Esophagus muscularis mucosa (tissue), 4 donors: ENCODE measurements around the gene DCHS2. TPM values are rescaled to one million over a fixed set of nuclear protein-coding genes. Genes with fewer than 3 reads are reported as not detected.

Experiments
- DNase-seq: peaks from one replicate; pipeline ENCODE4 v3.0.0-alpha.2; 2017; ENCODE audit errors: extremely low spot score
- H3K27ac ChIP-seq, 4 donors: fragments of 200-600 bp; sonication (generic); replicated peaks in 1 of 4; 1 replicate in 3 of 4; 2 replicates in 1 of 4; pipeline ENCODE4 v1.5.1; 2016 to 2019; ENCODE audit warnings: mild to moderate bottlenecking in 1 of 4
- H3K27me3 ChIP-seq, 4 donors: fragments of 200-600 bp; sonication (generic); one replicate each; pipeline versions ENCODE4 v1.5.1 to v1.6.0; 2016 to 2019
- H3K36me3 ChIP-seq, 4 donors: fragments of 200-600 bp; sonication (generic); one replicate each; pipeline ENCODE4 v1.5.1; 2016 to 2019
- H3K4me1 ChIP-seq, 4 donors: fragments of 200-600 bp; sonication (generic); one replicate each; pipeline ENCODE4 v1.5.1; 2016 to 2019
- H3K4me3 ChIP-seq, 4 donors: fragments of 200-600 bp; sonication (generic); 1 replicate in 2 of 4; 2 replicates in 2 of 4; pipeline ENCODE4 v1.5.1; 2016 to 2019; ENCODE audit warnings: mild to moderate bottlenecking in 4 of 4, moderate library complexity in 1 of 4
- H3K9me3 ChIP-seq, 4 donors: fragments of 200-600 bp; sonication (generic); 1 replicate in 3 of 4; 2 replicates in 1 of 4; pipeline ENCODE4 v1.5.1; 2016 to 2019
- EP300 ChIP-seq: sonication (generic); formaldehyde crosslinking; IDR thresholded peaks from one replicate; pipeline ENCODE4 v1.6.1; 2017; ENCODE audit warnings: antibody characterized with exemption
- POLR2A ChIP-seq: fragments of 450-650 bp; IDR thresholded peaks from one replicate; pipeline ENCODE4 v1.6.1; 2017; ENCODE audit warnings: antibody characterized with exemption, moderate library complexity, mild to moderate bottlenecking, low read depth
- POLR2AphosphoS5 ChIP-seq, 2 donors: sonication (generic); formaldehyde crosslinking; IDR thresholded peaks; one replicate each; pipeline ENCODE4 v1.6.1; 2017; ENCODE audit warnings: antibody characterized with exemption in 2 of 2
- WGBS: methylation state at CpG from one replicate; pipeline ENCODE4 v1.1.5; 2018; 5-methylcytosine and 5-hydroxymethylcytosine counted together
- intact Hi-C: fragments of 100-400 bp; cut with DNase I; formaldehyde crosslinking; loops from one replicate; pipeline ENCODE4 v1.15.1; 2023
- total RNA-seq, 4 donors: library from RNA; depleted of rRNA; stranded (reverse); fragments of >200 nt; gene quantifications; one replicate each; pipeline versions ENCODE4 v1.1.0 to v1.2.1, GENCODE V29; 2016
- TF ChIP-seq, protein P1 (sequence below), 3 experiments: fragments of 200-600 bp in 2 of 3; fragments of 450-650 bp in 1 of 3; sonication (generic) in 2 of 3; IDR thresholded peaks; one replicate each; pipeline ENCODE4 v1.5.1; 2017 to 2019; ENCODE audit warnings: antibody characterized with exemption in 3 of 3, mild to moderate bottlenecking in 2 of 3, moderate library complexity in 1 of 3

DCHS2 gene
- total RNA-seq, 4 donors from 2014 or later, result 2.7 to 5.8 (median 3.2) TPM

DNA sequence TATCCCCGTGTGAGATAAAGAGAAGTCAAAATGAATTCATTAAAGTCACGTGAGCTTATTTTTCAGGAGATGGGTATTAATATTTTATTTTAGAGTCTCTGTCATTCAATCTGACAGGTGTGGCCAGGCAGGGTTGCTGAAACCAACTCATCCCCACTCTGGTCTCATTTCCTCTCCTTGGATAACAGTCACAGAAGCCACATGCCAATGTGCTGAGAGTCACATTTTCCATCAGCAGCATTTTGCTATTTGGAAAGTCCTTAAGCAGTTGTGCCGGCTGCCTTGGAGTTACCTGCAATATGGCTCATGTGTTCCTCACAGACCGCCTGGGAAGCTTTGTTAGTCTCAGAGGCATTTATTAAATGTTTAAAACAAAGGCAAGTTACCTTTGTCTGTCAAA, 302.3 kb downstream of the DCHS2 start:
- 79% methylated on average over 4 of the region's 4 CpGs for WGBS
- H3K9me3 ChIP-seq, result no peaks in the 10 kb centered on the region
- intact Hi-C loops, result no loop called here
- H3K27me3 ChIP-seq, result no peaks in the 10 kb centered on the region
- DNase-seq, result no peak
- no peaks in the 10 kb centered on the region for H3K4me1 ChIP-seq
- no peak overlapping the region for H3K4me3 ChIP-seq
- H3K27ac ChIP-seq, result no peak overlapping the region
- no peaks in the 10 kb centered on the region for H3K36me3 ChIP-seq
- TF ChIP-seq EP300 (no peak), POLR2A (no peak), POLR2AphosphoS5 (IDR thresholded peaks at IDR 0.05) (no peak)
- TF ChIP-seq, protein P1, sequence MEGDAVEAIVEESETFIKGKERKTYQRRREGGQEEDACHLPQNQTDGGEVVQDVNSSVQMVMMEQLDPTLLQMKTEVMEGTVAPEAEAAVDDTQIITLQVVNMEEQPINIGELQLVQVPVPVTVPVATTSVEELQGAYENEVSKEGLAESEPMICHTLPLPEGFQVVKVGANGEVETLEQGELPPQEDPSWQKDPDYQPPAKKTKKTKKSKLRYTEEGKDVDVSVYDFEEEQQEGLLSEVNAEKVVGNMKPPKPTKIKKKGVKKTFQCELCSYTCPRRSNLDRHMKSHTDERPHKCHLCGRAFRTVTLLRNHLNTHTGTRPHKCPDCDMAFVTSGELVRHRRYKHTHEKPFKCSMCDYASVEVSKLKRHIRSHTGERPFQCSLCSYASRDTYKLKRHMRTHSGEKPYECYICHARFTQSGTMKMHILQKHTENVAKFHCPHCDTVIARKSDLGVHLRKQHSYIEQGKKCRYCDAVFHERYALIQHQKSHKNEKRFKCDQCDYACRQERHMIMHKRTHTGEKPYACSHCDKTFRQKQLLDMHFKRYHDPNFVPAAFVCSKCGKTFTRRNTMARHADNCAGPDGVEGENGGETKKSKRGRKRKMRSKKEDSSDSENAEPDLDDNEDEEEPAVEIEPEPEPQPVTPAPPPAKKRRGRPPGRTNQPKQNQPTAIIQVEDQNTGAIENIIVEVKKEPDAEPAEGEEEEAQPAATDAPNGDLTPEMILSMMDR (IDR thresholded peaks at IDR 0.05), result no peak

DNA sequence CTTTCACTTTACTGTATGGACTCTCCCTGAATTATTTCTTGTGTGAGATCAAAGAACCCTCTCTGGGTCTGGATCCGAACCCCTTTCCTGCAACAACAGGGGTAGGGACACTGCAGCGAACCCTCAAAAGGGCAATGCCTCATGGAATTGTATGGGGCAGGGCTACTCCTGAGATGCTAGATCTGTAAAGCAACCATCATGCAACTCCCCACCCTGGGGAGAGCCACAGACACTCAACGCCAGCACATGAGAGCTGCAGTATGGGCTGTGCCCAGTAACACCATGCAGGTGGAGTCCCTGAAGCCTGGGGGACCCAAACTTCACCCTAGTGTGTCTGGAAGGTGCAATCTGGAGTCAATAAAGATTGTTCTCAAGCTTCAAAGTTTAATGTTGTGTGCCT, 304.7 kb downstream of the DCHS2 start:
- Histone ChIP-seq H3K27ac (no peak overlapping the region), H3K4me3 (no peak overlapping the region), H3K27me3 (no peaks in the 10 kb centered on the region), H3K9me3 (no peaks in the 10 kb centered on the region), H3K36me3 (no peaks in the 10 kb centered on the region), H3K4me1 (no peaks in the 10 kb centered on the region)
- TF ChIP-seq POLR2A (no peak), POLR2AphosphoS5 (IDR thresholded peaks at IDR 0.05) (no peak), EP300 (no peak)
- TF ChIP-seq, protein P1 (IDR thresholded peaks at IDR 0.05), result no peak
- 91% methylated on average over 3 of the region's 3 CpGs for WGBS
- intact Hi-C loops, result no loop called here
- DNase-seq, result peak; percentile 78

DNA sequence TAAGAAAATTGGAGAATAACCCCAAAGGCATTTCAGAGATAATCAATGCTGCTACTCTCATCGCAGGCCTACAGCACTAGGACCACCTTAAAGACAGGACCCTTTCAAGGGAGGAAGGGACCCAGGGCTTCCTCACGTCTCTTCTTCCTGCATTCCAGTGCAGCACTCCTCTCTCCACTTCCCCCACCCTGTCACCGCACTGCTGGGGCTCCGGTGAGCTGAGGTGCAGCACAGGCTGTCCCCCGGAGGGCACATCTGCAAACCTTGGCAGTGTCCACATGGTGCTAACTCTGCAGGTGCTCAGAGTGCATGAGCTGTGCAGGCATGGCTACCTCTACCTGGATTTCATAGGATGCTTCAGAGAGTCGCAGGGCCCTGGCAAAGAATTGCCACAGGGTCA, 305.6 kb downstream of the DCHS2 start:
- intact Hi-C loops, result no loop called here
- TF ChIP-seq POLR2AphosphoS5 (IDR thresholded peaks at IDR 0.05) (no peak), POLR2A (no peak), EP300 (no peak)
- TF ChIP-seq, protein P1 (IDR thresholded peaks at IDR 0.05), result no peak
- peak; percentile 80 for DNase-seq
- Histone ChIP-seq H3K4me1 (no peaks in the 10 kb centered on the region), H3K27me3 (no peaks in the 10 kb centered on the region), H3K9me3 (no peaks in the 10 kb centered on the region), H3K36me3 (no peaks in the 10 kb centered on the region), H3K27ac (no peak overlapping the region), H3K4me3 (no peak overlapping the region)
- 69% methylated on average over 6 of the region's 6 CpGs for WGBS

DNA sequence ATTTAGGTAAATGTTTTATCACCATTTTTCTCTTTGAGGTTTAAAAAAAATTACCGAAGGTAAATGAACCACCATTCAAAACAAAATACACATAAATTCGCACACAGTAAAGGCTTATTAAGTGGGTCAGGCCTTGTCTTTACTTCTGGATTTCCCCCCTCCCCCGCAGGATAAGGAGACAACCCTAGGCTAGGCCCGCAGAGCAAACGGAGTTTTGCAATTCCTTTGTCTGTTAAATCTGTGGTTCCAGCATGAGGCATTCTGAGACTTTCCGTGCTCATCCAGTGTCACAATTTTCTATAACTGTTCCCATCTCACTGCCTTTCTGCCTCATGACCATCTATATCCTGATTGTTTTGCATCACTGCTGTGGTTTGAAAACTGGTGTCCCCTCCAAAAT, 307.4 kb downstream of the DCHS2 start:
- intact Hi-C loops, result no loop called here
- peak; percentile 17 for DNase-seq
- no peak for TF ChIP-seq EP300
- TF ChIP-seq POLR2AphosphoS5 (IDR thresholded peaks at IDR 0.05), result no peak
- TF ChIP-seq, protein P1 (IDR thresholded peaks at IDR 0.05), result no peak
- TF ChIP-seq POLR2A, result no peak
- H3K27ac ChIP-seq, result no peak overlapping the region
- H3K27me3 ChIP-seq, result no peaks in the 10 kb centered on the region
- no peaks in the 10 kb centered on the region for H3K36me3 ChIP-seq
- no peaks in the 10 kb centered on the region for H3K9me3 ChIP-seq
- H3K4me3 ChIP-seq, result no peak overlapping the region
- H3K4me1 ChIP-seq, result no peaks in the 10 kb centered on the region
- 82% methylated on average over 6 of the region's 6 CpGs for WGBS

DNA sequence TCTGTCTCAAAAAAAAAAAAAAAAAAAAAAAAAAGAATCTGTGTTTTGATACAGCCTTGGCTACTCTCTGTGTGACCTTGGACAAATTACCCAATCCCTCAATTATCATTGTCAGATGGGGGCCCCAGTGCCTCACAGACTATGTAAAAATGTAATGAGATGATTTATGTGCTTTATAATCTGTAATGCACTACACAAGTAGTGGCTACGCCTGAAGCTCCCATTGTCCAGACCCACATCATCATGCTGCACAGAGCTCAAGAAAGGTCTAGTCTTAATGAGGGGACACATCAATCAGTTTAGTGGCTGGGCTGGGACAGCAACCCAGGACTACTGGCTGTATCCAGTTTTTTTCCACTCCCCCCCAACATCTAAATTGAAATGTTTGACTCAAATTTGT, 308.3 kb downstream of the DCHS2 start:
- intact Hi-C loops, result no loop called here
- no peaks in the 10 kb centered on the region for H3K4me1 ChIP-seq
- peak; percentile 81 for DNase-seq
- H3K27ac ChIP-seq, result no peak overlapping the region
- no peaks in the 10 kb centered on the region for H3K27me3 ChIP-seq
- TF ChIP-seq EP300, result no peak
- TF ChIP-seq, protein P1 (IDR thresholded peaks at IDR 0.05), result no peak
- TF ChIP-seq POLR2AphosphoS5 (IDR thresholded peaks at IDR 0.05), result no peak
- no peak for TF ChIP-seq POLR2A
- H3K4me3 ChIP-seq, result no peak overlapping the region
- no peaks in the 10 kb centered on the region for H3K9me3 ChIP-seq
- H3K36me3 ChIP-seq, result no peaks in the 10 kb centered on the region
- 91% methylated on average over 1 of the region's 1 CpG for WGBS
